NCI-H526 treated with DMSO at 0.1 percent for 48 hours (cell line): ENCODE measurements around the gene COX4I1.

ENCODE experiments used
- DNase-seq: peaks from one replicate; lab custom pipeline; 2025; lab: John Stamatoyannopoulos, UW

COX4I1 gene

DNA sequence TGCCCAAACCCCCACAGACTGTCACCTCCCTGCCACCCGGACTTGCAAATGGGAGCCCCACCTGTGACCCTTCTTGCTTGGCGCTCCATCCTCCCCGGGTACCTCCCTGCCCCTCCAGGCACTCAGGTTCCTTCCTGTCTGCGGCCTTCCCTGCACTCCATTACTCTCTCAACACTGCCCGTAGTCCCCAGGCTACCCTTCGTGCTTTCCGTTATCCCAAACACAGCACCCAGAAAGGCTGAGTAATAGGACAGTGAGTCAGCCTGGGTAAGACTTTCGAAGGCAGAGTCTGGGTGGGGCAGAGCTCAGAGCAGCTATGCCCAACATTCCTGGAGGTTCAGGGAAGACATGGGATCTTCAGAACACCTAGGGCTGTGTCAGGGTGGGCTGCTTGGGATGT lies 32.0 kb upstream of the COX4I1 start:
- no peak for DNase-seq

DNA sequence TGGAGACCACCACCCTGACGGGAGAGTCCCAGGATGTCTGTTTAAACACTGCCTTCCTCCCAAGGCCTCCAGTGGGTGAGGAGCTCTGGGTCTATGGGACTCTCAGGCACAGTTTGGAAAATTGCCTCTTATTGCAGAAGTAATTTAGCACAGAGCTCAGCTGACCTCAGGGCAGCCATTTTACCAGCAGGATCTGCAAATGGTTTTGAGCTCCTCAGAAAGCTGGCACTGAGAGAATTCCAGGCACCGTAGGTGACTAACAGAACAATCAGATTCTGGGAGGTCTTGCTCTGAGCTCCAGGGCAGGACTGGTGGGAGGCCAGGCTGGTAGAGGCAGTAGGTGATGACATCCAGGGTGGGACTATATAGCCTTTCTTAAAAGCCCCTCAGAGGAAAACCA lies 31.3 kb upstream of the COX4I1 start:
- DNase-seq = no peak

DNA sequence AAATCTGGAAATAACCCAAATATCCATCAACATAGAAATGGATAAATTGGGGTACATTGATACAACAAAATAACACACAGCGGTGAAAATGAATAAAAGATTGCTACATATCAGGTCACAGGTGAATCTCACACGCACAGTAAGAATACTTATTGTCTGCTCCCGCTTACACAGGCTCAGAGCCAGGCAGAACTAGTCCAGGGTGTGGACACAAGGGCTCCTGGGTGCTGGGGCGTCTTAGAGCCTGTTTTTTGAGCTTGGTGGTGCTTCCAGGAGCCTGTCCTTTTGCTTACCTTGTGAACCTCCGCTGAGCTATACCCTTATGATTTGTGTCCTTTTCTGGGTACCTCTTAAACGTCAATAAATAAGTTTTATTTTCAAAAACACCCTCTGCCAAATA lies 28.8 kb upstream of the COX4I1 start:
- no peak for DNase-seq

DNA sequence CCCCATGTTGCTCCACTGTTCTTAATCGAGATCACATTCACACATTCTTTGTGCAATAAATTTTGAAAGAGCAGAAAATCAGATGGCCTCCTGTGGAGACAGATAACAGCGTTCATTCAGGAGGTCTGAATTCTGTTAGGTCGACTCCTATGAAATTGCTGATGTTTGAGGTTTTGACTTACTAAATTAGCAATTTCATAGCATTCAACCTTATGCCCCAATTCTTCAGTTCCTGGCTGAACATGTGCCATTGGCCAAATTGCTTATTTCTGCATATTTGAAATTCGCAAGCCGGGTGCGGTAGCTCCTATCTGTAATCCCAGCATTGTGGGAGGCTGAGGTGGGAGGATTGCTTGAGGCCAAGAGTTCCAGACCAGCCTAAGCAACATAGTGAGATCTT lies 26.5 kb upstream of the COX4I1 start:
- DNase-seq = no peak

DNA sequence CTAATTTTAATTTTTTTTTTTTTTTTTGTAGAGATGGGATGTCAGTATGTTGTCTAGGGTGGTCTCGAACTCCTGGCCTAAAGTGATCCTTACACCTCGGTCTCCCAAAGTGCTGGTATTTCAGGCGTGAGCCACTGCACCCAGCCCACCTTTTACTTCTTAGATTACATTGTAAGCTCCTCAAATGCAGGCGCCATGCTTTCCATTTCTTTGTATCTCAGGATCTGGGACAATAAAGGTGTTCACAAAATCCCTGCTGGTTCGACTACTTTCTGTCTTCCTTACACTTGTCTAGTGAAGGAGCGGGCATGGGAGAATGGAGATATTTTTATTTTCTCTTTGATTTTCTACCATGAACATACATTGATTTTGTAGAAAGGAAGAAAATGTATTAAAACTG lies 25.4 kb upstream of the COX4I1 start:
- DNase-seq = no peak

DNA sequence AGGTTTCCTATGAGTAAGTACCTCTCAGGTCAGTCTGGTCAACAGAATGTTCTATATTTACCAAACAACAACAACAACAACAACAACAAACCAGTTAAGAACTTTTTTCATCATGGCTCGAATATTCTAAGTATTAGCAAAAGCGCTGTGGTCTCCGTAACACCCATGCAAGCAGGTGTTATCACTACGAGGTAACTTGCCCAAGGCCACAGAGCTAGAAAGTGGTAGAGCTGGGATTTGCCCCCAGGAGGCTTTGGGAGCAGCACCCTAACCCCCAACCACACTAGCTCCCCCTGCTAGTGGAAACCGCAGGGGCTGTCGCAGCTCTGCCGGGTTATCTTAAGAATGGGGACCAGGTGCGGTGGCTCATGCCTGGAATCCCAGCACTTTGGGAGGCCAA lies 24.7 kb upstream of the COX4I1 start:
- DNase-seq = no peak

DNA sequence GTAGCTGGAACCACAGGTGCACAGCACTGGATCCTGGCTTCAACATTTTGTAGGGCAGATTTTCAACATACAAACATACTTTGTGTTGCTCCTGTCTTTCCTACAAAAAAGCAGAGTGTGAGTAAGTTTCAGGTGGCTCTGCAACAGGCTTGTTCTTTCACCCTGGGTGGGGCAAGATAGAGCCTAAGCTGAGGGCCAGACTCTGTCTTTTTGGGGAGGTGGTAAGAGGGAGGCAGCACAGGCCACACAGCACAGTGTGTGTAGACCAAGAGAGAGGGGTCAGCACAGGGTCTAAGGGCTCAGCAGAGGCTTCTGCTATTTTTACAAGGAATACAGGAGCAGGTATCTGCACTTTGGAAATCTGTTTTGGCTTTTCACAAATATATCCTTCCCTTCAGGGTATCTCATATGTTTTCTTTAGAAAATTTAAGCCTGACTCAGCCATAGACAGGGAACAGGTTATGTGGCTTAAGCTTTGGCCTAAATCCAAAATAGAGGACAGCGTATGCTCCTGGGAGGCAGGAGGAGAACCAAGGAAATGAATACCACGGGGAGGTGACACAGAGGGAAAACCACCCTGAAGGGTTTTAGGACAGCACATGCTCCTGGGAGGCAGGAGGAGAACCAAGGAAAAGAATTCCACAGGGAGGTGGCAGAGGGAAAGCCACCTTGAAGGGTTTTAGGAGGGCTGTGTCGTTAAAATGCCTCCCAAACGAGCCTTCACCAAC lies 21.7 kb upstream of the COX4I1 start:
- no peak for DNase-seq

DNA sequence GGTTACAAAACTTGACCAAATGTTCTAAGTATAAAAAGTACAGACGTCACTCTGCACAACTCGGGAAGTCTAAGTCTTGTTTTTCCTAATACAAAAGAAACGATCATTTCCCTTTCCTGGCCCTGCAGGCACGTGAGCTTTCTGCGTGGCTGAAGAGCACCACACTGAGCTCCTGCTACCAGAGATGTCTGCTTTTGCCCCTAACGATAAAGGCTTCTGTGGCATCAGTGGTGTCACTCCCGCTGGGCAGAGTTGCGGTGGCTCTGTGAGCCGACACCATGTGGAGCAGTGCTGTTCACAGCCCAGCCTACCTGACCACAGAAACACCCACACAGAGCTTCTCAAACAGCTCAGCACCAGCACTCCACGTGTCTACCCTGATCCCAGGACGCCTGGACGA lies 20.6 kb upstream of the COX4I1 start:
- DNase-seq = no peak

DNA sequence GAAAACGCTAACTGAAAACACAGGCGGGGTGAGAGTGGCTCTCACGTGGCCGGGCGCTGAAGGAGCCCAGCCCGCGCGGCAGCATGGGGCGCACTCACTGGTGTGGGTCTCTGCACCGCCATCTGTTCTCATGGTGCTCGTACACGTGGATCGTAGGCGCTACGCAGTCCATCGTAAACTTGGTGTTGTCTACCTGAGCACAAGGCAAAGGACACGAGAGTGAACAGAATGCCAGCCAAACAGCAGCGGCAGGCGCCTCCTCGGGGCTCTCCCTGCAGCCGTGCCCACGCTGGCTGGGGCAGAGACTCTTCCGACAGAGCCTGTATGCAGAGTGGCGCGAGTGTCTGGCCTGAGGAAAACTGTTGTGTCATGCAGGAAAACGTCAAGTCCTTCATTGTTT lies 19.2 kb upstream of the COX4I1 start:
- DNase-seq = no peak

DNA sequence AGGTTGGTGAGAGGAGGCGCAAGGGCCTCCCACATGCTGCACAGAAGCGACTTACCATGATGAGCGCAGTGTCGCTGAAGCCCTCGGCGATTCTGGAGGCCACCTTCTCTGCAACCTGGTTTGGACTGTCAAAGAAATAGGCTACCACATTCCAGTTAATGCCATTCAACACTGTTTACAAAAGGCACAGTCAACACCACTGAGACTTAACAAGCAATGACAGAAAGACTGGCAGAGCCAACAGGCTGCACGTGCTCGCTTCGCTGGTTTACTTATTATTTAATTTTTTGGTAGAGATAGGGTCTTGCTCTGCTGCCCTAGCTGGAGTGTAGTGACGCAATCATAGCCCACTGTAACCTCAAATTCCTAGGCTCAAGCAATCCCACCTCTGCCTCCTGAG lies 18.3 kb upstream of the COX4I1 start:
- no peak for DNase-seq

DNA sequence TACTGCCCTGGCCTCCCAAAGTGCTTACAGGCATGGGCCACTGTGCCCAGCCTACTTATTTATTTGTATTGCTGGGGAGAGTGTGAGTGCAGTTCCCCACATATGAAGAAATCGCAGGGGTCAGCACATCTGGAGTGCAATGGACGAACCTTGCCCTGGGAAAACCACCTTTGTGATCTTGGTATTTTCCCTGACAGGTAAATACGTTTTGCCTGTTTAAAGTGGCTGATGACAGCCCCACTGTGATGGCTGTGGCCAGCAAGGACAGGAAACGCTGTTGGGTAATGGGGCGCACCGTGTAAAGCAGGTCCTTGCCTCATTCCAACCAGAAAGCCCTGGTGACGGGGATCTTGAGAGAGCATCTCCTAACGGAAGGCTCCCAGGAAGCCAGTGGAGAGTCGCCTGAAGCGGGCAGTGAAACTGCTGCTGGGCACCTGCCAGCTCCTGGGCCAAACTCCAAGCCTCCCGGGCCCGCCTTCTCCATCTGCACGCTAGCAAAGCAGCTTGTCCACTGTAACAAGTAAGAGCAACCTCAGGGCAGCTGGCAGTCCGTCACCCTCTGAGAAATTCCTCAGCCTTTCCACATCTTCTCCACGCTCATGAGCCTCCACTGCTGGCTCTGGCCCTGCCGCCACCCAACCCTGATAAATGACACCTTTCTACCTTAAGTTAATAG lies 17.7 kb upstream of the COX4I1 start:
- no peak for DNase-seq

DNA sequence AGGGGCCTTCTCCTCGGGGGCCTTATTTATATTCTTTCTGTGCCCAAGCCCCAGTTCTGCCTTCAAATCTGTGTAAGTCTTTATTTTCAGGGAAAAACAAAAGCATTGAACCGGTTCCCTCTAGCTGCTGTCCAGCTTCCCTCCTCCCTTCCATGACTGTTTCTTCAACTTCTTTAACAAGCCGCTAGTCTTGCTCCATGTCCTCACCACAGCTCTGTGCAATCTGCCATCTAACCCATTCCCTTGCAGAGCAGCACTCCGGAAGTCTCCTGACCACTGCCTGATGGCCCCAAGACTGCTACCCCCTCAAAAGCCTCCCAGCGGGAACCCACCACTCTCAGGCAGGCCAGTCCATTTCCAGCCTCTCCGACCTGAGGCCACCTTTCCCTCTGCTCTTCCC lies 17.0 kb upstream of the COX4I1 start:
- DNase-seq = no peak

DNA sequence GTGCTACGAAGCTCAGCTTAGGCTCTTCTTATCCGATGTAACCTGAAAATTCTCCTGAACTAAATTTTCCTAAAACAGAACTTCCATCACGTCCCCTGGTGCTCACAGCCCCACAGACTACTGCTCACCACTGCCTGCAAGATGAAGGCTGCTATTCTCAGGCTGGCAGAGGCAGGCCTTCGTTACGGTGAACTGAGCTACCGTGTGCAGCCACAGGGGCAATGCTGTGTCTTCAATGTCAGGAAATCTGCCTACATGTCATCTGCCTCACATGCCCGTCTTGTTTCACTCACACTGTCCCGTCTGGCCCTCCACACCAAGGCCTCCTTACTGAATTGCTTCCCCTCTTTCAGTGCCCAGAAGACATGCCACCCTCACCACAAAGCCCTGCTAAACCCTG lies 16.1 kb upstream of the COX4I1 start:
- DNase-seq = no peak

DNA sequence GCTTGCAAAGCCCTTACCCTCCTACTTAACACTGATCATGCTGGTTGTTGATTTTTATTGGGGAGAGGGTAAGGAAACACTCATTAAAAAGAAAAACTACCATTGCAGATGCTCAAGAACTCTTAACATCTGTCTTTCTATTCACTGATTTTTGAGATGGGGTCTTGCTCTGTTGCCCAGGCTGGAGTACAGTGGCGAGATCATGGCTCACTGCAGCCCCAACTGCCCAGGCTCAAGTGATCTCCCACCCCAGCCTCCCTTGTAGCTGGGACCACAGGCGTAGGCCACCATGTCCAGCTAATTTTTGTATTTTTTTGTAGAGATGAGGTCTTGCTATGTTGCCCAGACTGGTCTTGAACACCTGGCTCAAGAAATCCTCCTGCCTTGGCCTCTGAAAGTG lies 14.7 kb upstream of the COX4I1 start:
- no peak for DNase-seq

DNA sequence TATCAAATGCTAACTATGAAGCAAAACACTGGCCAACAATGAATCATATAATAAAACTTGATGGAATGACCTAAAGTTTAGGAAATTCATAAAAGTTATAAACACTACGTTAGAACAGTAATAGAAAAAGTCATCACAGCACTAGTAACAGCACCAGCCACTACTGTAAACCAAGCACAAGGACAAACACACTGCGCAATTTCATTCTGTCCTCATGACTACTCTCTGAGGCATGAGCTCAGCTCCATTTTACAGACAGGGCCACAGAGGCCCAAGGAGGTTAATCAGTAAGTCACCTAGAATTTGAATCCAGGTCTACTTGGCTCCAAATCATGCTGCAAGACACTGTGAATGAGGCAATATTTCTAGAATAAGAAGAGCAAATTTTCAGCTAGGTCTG lies 13.6 kb upstream of the COX4I1 start:
- DNase-seq = no peak

DNA sequence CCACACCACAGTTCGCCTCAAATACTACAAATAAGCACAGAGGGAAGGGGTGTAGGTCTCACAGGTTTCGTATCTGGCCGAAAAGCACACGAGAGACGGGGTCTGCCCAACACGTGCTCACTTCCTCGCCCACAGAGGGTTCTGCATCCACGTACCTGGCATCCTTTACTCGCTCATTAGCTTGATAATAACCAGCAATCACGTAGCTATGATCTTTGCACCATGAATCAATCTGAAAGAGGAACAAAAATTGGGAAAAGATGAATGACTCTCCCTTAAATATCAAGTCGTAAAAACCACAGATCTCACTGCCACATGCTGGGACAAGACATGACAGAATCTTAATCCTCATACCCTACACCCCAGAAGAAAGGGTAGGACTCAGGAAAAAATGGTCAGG lies 10.7 kb upstream of the COX4I1 start:
- no peak for DNase-seq

DNA sequence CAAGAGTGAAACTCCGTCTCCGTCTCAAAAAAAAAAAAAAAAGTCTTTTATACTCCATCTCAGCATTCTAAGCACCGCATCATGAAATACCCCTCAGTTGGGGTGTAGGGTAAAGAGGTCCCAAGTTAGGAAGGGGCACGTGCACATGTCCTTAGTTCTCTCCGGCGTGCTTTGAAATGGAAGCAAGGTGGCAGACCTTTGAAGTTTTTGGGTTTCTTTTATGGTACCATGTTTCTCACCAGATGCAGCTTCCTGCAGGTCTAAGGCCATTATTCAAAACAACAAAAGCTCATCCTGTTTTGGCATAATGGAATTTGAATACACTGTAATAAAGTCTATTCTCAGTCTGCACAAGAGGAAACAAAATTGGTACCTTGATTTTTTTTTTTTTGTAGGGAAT lies 9.7 kb upstream of the COX4I1 start:
- DNase-seq = no peak

DNA sequence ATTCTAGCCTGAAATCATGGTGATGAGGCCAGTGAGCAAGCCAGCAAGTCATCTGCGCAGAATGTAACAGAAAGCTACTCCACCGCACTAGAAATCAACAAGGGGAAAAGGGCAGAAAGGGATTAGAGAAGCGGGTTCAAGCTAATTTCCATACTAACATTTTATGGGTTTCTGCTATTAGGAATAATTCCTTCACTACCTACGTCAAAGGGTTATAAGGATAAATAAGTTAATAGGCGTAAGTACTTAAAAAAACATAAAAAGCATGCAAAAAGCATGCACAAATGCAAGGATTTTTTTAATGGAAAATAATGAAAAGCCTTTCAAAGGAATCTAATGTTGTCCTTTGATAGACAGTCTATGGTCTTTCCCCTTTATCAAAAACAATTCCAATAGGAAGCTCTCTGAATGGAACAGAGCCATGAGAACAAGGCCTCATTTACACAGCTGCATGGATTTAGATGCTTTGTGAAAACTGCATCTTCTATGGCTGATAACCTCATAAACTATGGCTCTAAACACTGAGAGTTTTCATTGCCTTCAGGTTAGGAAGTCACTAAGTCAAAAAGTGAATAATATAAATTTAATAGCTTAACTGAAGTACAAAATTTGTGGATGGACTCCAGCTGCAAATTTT lies 5.7 kb upstream of the COX4I1 start:
- DNase-seq = no peak

DNA sequence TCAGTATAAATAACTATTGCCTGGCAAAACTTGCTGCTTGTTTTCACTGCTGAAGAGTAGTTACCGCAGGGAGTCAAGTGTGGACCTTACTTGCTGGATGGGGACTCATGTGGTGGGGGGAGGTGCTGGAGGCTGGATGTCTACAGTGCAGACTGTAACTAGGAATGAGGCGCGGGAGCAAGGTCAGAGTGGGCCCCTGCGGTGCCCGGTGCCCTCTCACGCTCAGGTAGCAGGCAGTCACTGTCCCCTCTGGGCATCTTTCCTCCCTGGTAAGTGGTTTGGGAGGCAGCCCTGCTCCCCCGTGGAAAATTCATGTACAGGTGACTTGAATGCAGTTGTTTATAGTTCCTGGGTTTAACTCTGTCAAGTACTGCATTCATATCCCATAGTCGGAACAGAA lies 4.8 kb upstream of the COX4I1 start:
- no peak for DNase-seq

DNA sequence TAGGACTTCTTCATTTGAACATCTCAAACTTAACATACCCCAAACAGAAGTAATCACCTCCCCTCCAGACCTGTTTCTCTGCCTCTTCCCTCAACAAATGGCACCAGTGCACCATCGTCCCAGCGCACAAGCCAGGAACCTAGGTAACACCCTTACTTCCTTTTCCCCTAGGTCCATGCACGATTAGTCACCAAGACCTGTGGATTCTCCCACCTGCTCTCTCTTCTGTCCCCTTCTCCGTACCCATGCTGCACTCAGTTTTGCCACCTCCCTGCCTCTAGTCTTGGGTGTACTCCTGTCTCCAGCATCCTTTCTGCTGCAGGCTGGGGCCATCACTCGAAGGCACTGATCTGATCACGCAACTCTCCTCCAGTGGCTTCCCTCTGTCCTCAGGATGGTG lies 3.3 kb upstream of the COX4I1 start:
- no peak for DNase-seq

DNA sequence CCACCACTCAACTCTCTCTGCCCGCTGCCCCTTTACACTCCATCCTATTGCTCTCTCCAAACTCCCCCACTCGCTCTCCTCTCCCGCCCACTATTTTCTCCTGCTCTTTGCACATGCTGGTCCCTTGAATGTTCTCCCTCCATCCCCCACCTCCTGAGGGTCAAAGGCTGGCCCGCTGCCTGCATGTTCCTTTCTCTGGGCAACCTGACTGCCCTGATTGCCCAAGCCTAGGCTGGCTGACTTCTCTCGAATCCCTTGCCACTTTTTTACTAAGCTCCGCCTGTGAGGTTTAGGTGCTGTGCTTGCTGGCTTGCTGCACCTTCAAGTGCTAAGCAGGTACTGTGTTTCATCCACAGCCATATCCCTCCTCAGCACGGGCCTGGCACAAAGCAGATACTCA lies 2.9 kb upstream of the COX4I1 start:
- no peak for DNase-seq

DNA sequence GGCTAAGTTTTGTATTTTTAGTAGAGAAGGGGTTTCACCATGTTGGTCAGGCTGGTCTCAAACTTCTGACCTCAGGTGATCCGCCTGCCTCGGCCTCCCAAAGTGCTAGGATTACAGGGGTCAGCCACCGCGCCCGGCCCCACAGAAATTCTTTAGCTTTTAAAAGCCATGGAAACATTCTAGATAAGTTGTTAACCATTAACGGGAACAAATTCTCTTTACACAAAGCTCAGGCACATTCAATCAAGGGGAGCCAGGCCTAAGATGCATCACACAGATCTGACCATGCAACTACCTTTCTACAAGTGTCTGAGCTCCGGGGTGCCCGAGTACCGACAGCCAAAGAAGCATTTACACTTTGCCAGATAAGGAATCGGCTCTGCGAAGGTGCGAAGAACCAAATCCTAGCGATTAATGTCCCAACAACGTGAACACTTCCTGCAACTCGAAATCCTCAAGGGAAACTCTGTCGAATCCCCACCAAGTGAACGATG lies 1.2 kb upstream of the COX4I1 start:
- DNase-seq = no peak

DNA sequence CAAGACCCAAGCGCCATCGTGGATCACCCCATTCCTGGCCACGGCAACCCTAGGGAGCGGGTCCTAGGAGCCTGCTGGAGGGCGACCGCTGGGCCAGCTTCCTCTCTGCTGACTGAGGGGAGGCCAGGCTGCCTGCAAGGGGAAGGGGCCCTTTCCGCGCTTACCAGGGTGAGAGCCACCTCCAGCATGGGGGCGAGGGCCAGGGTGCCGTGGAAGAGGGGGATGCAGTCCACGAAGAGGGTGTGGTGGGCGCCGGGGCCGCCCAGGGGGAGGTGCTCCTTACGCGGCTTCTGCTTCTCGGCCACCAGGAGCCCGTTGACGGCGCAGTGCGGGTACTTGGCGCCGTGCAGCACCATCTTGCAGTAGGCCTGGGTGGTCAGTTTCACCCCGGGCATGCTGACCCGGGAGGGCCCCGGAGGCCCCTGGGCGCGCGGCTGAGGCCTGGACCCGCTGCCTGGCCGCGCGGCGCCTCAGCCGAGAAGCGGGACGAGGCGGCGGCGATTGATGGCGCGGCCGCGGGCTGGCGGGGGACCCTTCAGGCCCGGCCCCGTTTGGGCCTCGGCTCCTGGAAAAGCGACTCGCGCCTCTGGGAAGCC lies 496 bp upstream of the COX4I1 start:
- no peak for DNase-seq
